ENCODE results near the gene KDM1B.

DNA sequence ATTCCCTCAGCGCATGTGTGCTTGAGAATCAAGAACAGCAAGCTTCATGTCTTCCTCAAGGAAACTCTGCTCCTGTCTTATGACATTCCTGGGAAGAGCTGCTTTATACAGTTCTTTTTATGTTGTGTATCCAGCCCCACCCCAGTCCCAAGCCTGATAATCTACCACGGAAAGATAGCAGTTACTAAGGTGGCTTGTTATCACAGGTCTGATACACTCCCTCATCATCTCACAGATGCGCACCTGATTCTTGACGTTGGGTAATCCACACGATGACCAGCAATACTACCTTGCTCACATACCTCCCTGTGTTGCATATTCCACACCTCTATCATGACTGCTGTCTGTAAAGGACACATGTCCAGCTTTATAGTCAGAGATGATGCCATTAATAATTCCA lies 36.0 kb upstream of the KDM1B start:
- TF ChIP-seq CTCF (IDR thresholded peaks at IDR 0.05) (no peak), POLR2A (IDR thresholded peaks at IDR 0.05; ENCODE audit: low read depth) (no peak)

All from esophagus muscularis mucosa (tissue), 3 donors.